ENCODE results near the gene PALLD. TPM values are rescaled to one million over a fixed set of nuclear protein-coding genes. Genes with fewer than 3 reads are reported as not detected.

Gene PALLD
- total RNA-seq, 1 experiment from 2014 or later: 6.5 TPM

GRCh38 chr4:168712316-168712890, 215.6 kb downstream of the PALLD start:
- Histone ChIP-seq H3K27me3 (ENCODE audit: control insufficient read depth, insufficient read depth, low read length) (no peaks in the 10 kb centered on the region), H3K4me1 (ENCODE audit: control insufficient read depth, insufficient read depth, low read length) (no peaks in the 10 kb centered on the region), H3K4me3 (ENCODE audit: low read depth in 2 of 2, low read length in 2 of 2) (no peak overlapping the region), H3K9me3 (ENCODE audit: control insufficient read depth, insufficient read depth, low read depth, low read length) (no peaks in the 10 kb centered on the region), H3K27ac (ENCODE audit: low read length) (no peak overlapping the region), H3K36me3 (ENCODE audit: control insufficient read depth, insufficient read depth, low read length) (no peaks in the 10 kb centered on the region)
- TF ChIP-seq SIN3A (IDR thresholded peaks at IDR 0.05; ENCODE audit: borderline replicate concordance, insufficient read depth, low read depth, low read length) (no peak), REST (IDR thresholded peaks at IDR 0.05; ENCODE audit: insufficient read depth in 1 of 2, low read depth in 2 of 2, low read length in 1 of 2) (no peak), TCF7L2 (IDR thresholded peaks at IDR 0.05; ENCODE audit: low read depth, low read length) (no peak), POLR2AphosphoS5 (IDR thresholded peaks at IDR 0.05; ENCODE audit: low read depth, low read length) (no peak)
- TF ChIP-seq, protein P1, sequence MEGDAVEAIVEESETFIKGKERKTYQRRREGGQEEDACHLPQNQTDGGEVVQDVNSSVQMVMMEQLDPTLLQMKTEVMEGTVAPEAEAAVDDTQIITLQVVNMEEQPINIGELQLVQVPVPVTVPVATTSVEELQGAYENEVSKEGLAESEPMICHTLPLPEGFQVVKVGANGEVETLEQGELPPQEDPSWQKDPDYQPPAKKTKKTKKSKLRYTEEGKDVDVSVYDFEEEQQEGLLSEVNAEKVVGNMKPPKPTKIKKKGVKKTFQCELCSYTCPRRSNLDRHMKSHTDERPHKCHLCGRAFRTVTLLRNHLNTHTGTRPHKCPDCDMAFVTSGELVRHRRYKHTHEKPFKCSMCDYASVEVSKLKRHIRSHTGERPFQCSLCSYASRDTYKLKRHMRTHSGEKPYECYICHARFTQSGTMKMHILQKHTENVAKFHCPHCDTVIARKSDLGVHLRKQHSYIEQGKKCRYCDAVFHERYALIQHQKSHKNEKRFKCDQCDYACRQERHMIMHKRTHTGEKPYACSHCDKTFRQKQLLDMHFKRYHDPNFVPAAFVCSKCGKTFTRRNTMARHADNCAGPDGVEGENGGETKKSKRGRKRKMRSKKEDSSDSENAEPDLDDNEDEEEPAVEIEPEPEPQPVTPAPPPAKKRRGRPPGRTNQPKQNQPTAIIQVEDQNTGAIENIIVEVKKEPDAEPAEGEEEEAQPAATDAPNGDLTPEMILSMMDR (IDR thresholded peaks at IDR 0.05): no peak
- DNase-seq (ENCODE audit: low read depth, low spot score): no peak
- no peak for ATAC-seq
- in situ Hi-C loops (cut with HindIII; ENCODE audit: low pct_unique_long_range_greater_than_20kb, low sequenced_read_pairs): no loop called here
- intact Hi-C loops (cut with micrococcal nuclease; ENCODE audit: unreplicated experiment): loop anchor here (5.0 to 10.0 kb wide), 2 partner anchors 182 to 205 kb away; no protein-coding TSS in a partner anchor
- CTCF ChIA-PET: no interaction called here
- no TSS peak for BruUV-seq (replicated peaks)
- POLR2A ChIA-PET: no interaction called here

DNA sequence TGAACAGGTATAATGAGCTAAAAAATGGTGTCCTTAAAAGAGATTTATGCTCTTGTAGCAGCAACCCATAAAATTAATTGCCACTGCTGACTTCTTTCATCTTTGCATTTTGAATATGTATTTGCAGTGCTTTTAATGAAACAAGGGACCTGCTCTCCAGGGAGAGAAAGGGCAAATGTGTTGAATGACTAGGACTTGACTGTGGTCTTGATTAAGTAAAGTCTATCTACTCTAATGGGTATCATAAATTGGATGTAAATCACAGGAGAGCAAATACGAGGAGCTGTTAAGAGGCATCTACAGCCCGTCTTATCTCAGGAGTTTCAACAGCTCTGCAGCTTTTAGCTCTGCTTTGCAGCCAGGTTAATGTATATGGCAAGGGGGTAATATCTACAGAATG, 216.4 kb downstream of the PALLD start:
- POLR2A ChIA-PET: no interaction called here
- in situ Hi-C loops (cut with HindIII; ENCODE audit: low pct_unique_long_range_greater_than_20kb, low sequenced_read_pairs): no loop called here

More for the DNA sequence above, 216.4 kb downstream of the PALLD start:
- ATAC-seq (no peak), DNase-seq (ENCODE audit: low read depth, low spot score) (no peak)
- Histone ChIP-seq H3K36me3 (ENCODE audit: control insufficient read depth, insufficient read depth, low read length) (no peaks in the 10 kb centered on the region), H3K27me3 (ENCODE audit: control insufficient read depth, insufficient read depth, low read length) (no peaks in the 10 kb centered on the region), H3K27ac (ENCODE audit: low read length) (no peak overlapping the region), H3K9me3 (ENCODE audit: control insufficient read depth, insufficient read depth, low read depth, low read length) (no peaks in the 10 kb centered on the region), H3K4me1 (ENCODE audit: control insufficient read depth, insufficient read depth, low read length) (no peaks in the 10 kb centered on the region), H3K4me3 (ENCODE audit: low read depth in 2 of 2, low read length in 2 of 2) (no peak overlapping the region)
- intact Hi-C loops (cut with micrococcal nuclease; ENCODE audit: unreplicated experiment): loop anchor here (5.0 to 10.0 kb wide), 2 partner anchors 182 to 204 kb away; no protein-coding TSS in a partner anchor
- TF ChIP-seq, protein P1 (IDR thresholded peaks at IDR 0.05): no peak
- TF ChIP-seq TCF7L2 (IDR thresholded peaks at IDR 0.05; ENCODE audit: low read depth, low read length) (no peak), REST (IDR thresholded peaks at IDR 0.05; ENCODE audit: insufficient read depth in 1 of 2, low read depth in 2 of 2, low read length in 1 of 2) (no peak), POLR2AphosphoS5 (IDR thresholded peaks at IDR 0.05; ENCODE audit: low read depth, low read length) (no peak), SIN3A (IDR thresholded peaks at IDR 0.05; ENCODE audit: borderline replicate concordance, insufficient read depth, low read depth, low read length) (no peak)
- CTCF ChIA-PET: no interaction called here
- no TSS peak for BruUV-seq (replicated peaks)

Data from Panc1 (cell line).